Testis (tissue), 2 donors: ENCODE data around the gene RBM20.

ENCODE experiments used
- POLR2A ChIP-seq: fragments of 450-650 bp; IDR thresholded peaks from one replicate; pipeline ENCODE4 v1.6.1; 2017; ENCODE audit warnings: antibody characterized with exemption, mild to moderate bottlenecking, moderate library complexity
- TF ChIP-seq, protein P1 (sequence below), 3 experiments: fragments of 450-650 bp in 2 of 3; fragments of 200-600 bp in 1 of 3; sonication (generic) in 1 of 3; IDR thresholded peaks; one replicate each; pipeline ENCODE4 v1.5.1; 2016 to 2019; ENCODE audit warnings: antibody characterized with exemption in 3 of 3, mild to moderate bottlenecking in 2 of 3, moderate library complexity in 1 of 3

DNA sequence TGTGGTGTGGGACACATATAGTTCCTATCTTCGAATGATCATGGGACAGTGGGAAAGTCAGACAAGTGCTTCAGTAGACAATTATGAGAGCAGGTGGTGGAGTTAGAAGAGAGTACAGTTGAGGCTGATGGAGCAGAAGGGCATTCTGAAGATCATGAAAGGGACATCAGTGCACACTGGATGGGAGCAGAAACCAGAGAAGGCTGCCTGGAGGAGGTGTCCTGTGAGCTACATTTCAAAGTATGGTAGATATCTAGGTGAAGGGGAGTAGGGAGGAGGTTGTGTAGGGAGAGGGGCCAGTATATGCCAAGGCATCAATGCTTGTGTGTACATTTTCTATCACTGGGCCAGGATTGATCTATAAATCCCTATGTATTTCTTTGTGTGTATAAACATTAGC is 127.3 kb downstream of the RBM20 start:
- TF ChIP-seq, protein P1, sequence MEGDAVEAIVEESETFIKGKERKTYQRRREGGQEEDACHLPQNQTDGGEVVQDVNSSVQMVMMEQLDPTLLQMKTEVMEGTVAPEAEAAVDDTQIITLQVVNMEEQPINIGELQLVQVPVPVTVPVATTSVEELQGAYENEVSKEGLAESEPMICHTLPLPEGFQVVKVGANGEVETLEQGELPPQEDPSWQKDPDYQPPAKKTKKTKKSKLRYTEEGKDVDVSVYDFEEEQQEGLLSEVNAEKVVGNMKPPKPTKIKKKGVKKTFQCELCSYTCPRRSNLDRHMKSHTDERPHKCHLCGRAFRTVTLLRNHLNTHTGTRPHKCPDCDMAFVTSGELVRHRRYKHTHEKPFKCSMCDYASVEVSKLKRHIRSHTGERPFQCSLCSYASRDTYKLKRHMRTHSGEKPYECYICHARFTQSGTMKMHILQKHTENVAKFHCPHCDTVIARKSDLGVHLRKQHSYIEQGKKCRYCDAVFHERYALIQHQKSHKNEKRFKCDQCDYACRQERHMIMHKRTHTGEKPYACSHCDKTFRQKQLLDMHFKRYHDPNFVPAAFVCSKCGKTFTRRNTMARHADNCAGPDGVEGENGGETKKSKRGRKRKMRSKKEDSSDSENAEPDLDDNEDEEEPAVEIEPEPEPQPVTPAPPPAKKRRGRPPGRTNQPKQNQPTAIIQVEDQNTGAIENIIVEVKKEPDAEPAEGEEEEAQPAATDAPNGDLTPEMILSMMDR (IDR thresholded peaks at IDR 0.05) = no peak
- TF ChIP-seq POLR2A = no peak
